Vagina (tissue), 2 donors: Measurements from ENCODE around the gene CNNM1. TPM values are rescaled to one million over a fixed set of nuclear protein-coding genes. Genes with fewer than 3 reads are reported as not detected.

Experiments used
- DNase-seq, 2 donors: peaks; one replicate each; pipeline ENCODE4 v3.0.0-alpha.2; 2017; ENCODE audit errors: extremely low spot score in 2 of 2
- H3K27ac ChIP-seq: fragments of 200-600 bp; sonication (generic); one replicate; pipeline ENCODE4 v1.5.1; 2019
- H3K27me3 ChIP-seq: fragments of 200-600 bp; sonication (generic); one replicate; pipeline ENCODE4 v1.5.1; 2019
- H3K36me3 ChIP-seq, 2 donors: fragments of 200-600 bp; sonication (generic); one replicate each; pipeline ENCODE4 v1.5.1; 2017 to 2019
- H3K4me1 ChIP-seq: fragments of 200-600 bp; sonication (generic); one replicate; pipeline ENCODE4 v1.5.1; 2019
- H3K4me3 ChIP-seq, 2 donors: fragments of 200-600 bp; sonication (generic); 1 replicate in 1 of 2; 2 replicates in 1 of 2; pipeline ENCODE4 v1.5.1; 2016 to 2019
- H3K9me3 ChIP-seq: fragments of 200-600 bp; sonication (generic); one replicate; pipeline ENCODE4 v1.5.1; 2019
- CTCF ChIP-seq, 3 experiments: fragments of 450-650 bp in 2 of 3; fragments of 200-600 bp in 1 of 3; sonication (generic) in 1 of 3; IDR thresholded peaks; one replicate each; pipeline ENCODE4 v1.5.1; 2017 to 2019; ENCODE audit warnings: antibody characterized with exemption in 3 of 3, mild to moderate bottlenecking in 2 of 3, moderate library complexity in 2 of 3
- POLR2A ChIP-seq, 2 donors: fragments of 450-650 bp; IDR thresholded peaks; one replicate each; pipeline ENCODE4 v1.6.1; 2017; ENCODE audit warnings: antibody characterized with exemption in 2 of 2, mild to moderate bottlenecking in 2 of 2, moderate library complexity in 2 of 2
- POLR2AphosphoS5 ChIP-seq, 2 donors: sonication (generic); formaldehyde crosslinking; IDR thresholded peaks; one replicate each; pipeline ENCODE4 v1.9.0; 2017; ENCODE audit warnings: antibody characterized with exemption in 2 of 2, mild to moderate bottlenecking in 2 of 2, low read depth in 1 of 2; ENCODE audit not compliant: insufficient read depth in 1 of 2
- intact Hi-C: fragments of 100-400 bp; cut with DNase I; formaldehyde crosslinking; loops from one replicate; pipeline ENCODE4 v1.15.1; 2023
- total RNA-seq: library from RNA; depleted of rRNA; stranded (reverse); fragments of >200 nt; gene quantifications from one replicate; pipeline ENCODE4 v1.2.3, GENCODE V29; 2016

Gene CNNM1
- total RNA-seq, 1 donor from 2014 or later: 2.5 TPM

- TF ChIP-seq POLR2AphosphoS5 (IDR thresholded peaks at IDR 0.05; ENCODE audit: insufficient read depth in 1 of 2, low read depth in 1 of 2): no peak
- no peak for TF ChIP-seq CTCF (IDR thresholded peaks at IDR 0.05)
- no peak for TF ChIP-seq POLR2A (IDR thresholded peaks at IDR 0.05)
- intact Hi-C loops: no loop called here
- H3K27ac ChIP-seq: no peak overlapping the region
Observed at GRCh38 chr10:99358101-99358500, 28.9 kb downstream of the CNNM1 start.

GRCh38 chr10:99360934-99361333, 31.8 kb downstream of the CNNM1 start:
- intact Hi-C loops: no loop called here
- Histone ChIP-seq H3K4me1 (no peaks in the 10 kb centered on the region), H3K27me3 (no peaks in the 10 kb centered on the region), H3K4me3 (no peak overlapping the region), H3K36me3 (no peaks in the 10 kb centered on the region), H3K9me3 (no peaks in the 10 kb centered on the region), H3K27ac (no peak overlapping the region)
- no peak for DNase-seq
- no peak for TF ChIP-seq POLR2AphosphoS5 (IDR thresholded peaks at IDR 0.05; ENCODE audit: insufficient read depth in 1 of 2, low read depth in 1 of 2)
- TF ChIP-seq CTCF (IDR thresholded peaks at IDR 0.05): no peak
- TF ChIP-seq POLR2A (IDR thresholded peaks at IDR 0.05): no peak

More at GRCh38 chr10:99358101-99358500, 28.9 kb downstream of the CNNM1 start:
- Histone ChIP-seq H3K36me3 (no peaks in the 10 kb centered on the region), H3K27me3 (no peaks in the 10 kb centered on the region), H3K4me3 (no peak overlapping the region), H3K9me3 (no peaks in the 10 kb centered on the region), H3K4me1 (no peaks in the 10 kb centered on the region)
- DNase-seq: no peak

GRCh38 chr10:99364125-99364524, 35.0 kb downstream of the CNNM1 start:
- no peak for DNase-seq
- TF ChIP-seq POLR2AphosphoS5 (IDR thresholded peaks at IDR 0.05; ENCODE audit: insufficient read depth in 1 of 2, low read depth in 1 of 2): no peak
- TF ChIP-seq CTCF (IDR thresholded peaks at IDR 0.05): no peak
- no peak for TF ChIP-seq POLR2A (IDR thresholded peaks at IDR 0.05)
- Histone ChIP-seq H3K4me1 (no peaks in the 10 kb centered on the region), H3K36me3 (no peaks in the 10 kb centered on the region), H3K27ac (no peak overlapping the region), H3K4me3 (no peak overlapping the region), H3K27me3 (no peaks in the 10 kb centered on the region), H3K9me3 (no peaks in the 10 kb centered on the region)
- intact Hi-C loops: no loop called here

GRCh38 chr10:99365311-99365710, 36.2 kb downstream of the CNNM1 start:
- Histone ChIP-seq H3K36me3 (no peaks in the 10 kb centered on the region), H3K27me3 (no peaks in the 10 kb centered on the region), H3K4me3 (no peak overlapping the region), H3K4me1 (no peaks in the 10 kb centered on the region), H3K9me3 (no peaks in the 10 kb centered on the region), H3K27ac (no peak overlapping the region)
- intact Hi-C loops: no loop called here
- TF ChIP-seq POLR2A (IDR thresholded peaks at IDR 0.05) (no peak), POLR2AphosphoS5 (IDR thresholded peaks at IDR 0.05; ENCODE audit: insufficient read depth in 1 of 2, low read depth in 1 of 2) (no peak), CTCF (IDR thresholded peaks at IDR 0.05) (no peak)
- DNase-seq: no peak

- TF ChIP-seq POLR2A (IDR thresholded peaks at IDR 0.05): no peak
- no peak for TF ChIP-seq CTCF (IDR thresholded peaks at IDR 0.05)
- TF ChIP-seq POLR2AphosphoS5 (IDR thresholded peaks at IDR 0.05; ENCODE audit: insufficient read depth in 1 of 2, low read depth in 1 of 2): no peak
- no peak for DNase-seq
- H3K27me3 ChIP-seq: no peaks in the 10 kb centered on the region
- intact Hi-C loops: no loop called here
- no peaks in the 10 kb centered on the region for H3K9me3 ChIP-seq
- no peak overlapping the region for H3K27ac ChIP-seq
- H3K36me3 ChIP-seq: no peaks in the 10 kb centered on the region
- H3K4me1 ChIP-seq: no peaks in the 10 kb centered on the region
- H3K4me3 ChIP-seq: no peak overlapping the region
Observed at GRCh38 chr10:99365736-99366135, 36.6 kb downstream of the CNNM1 start.
